AG08396 (cell line): Measurements from ENCODE around the gene RUVBL2.
"Not testable (repeated sequence)": the region's sequence is repeated elsewhere in the genome, so short reads cannot be mapped to it uniquely, and the experiment has no call there.

Experiments
- DNase-seq: peaks from one replicate; pipeline ENCODE4 v3.0.0; 2012; ENCODE audit warnings: low spot score, mixed read lengths

RUVBL2 gene

DNA sequence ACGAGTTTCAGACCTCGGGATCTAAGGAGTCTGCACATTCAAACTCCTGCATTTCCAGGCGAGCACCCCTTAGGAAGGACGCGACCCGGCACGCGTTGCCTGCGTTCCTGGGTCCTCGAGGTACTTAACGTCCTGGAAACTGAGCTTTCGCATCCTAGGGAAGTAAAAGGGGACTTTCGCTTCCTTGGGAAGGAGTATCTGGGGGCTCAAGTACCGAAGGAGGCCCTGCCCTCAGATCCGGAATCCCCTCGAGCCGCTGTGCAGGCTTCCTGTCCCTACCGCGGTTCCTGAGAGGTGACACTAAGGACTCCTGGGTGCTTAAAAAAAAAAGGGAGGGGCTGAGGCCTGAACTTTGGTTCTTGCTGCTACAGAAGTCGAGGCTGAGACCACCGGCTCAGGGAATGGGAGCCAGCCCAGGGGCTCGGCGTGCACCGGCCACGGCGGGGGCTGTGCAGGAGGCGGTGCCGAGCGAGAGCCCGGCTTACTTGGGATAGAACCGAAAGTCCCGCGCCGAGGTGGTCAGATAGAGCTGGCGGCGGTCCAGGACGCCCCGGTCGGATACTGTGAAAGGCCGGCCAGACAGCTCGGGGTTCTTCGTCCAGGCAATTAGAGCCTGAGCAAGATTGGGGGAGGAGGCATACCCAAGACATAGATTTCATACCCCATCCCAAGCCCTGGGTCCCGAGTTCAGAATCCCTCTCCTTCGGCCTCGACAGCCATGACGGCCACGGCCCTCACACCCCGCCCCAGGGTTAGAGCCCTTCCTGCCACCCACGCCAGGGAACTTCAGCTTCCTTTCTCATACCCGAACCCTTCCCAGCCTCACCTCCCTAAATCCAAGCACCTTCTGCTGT is 24.9 kb downstream of the RUVBL2 start:
- DNase-seq, result not testable (repeated sequence)

DNA sequence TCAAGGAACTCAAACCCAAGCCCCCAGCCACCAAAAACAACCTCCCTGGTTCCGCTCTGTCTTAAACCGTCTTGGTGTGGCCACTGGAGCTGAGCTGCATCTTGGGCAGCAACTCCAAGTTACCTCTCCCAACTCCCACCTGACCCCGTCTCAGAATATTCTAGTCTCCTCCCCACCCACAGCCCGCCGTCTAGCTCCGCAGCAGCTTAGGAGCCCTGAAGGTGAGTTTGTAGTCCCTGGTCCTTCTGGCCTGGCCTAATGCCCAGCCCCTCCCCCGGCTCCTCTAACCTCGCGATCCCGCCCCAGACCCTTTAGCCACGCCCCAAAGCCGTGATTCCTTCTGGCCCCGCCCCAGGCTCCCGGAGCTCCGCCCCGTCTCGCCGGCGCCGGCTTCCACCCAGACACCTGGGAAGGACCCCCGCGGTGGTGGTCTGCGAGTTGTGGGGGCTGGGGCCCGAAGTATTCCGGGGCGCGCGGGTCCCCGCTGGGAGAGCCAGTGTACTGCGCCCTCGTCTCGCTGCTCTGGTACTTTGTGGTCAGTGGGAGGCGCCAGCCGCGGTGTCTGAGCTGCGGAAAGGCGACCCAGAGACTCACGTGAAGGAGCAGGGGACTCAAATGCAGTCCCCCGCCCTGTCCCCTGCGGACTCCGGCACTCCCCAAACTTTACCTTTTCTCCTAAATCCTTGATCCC is 25.7 kb downstream of the RUVBL2 start:
- peak; percentile 61 for DNase-seq

DNA sequence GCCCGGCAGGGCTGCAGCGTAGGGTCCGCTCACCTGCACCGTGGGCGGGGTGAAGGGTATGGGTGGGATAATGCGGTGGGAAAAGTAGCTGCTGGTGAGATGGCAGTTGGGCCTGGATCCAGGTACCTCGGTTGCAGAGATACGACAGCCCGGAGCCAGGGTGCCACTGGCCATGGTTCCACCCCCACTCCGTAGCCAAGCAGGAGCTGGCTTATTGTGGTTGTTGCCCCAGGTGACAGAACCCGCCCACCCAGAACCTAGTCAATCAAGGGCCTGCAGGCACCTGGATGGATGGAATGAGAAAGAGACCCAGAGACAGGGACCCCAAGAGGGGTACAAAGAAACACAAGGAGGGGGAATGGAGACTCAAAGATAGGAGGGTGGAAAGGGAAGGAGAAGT is 26.7 kb downstream of the RUVBL2 start:
- DNase-seq, result no peak

DNA sequence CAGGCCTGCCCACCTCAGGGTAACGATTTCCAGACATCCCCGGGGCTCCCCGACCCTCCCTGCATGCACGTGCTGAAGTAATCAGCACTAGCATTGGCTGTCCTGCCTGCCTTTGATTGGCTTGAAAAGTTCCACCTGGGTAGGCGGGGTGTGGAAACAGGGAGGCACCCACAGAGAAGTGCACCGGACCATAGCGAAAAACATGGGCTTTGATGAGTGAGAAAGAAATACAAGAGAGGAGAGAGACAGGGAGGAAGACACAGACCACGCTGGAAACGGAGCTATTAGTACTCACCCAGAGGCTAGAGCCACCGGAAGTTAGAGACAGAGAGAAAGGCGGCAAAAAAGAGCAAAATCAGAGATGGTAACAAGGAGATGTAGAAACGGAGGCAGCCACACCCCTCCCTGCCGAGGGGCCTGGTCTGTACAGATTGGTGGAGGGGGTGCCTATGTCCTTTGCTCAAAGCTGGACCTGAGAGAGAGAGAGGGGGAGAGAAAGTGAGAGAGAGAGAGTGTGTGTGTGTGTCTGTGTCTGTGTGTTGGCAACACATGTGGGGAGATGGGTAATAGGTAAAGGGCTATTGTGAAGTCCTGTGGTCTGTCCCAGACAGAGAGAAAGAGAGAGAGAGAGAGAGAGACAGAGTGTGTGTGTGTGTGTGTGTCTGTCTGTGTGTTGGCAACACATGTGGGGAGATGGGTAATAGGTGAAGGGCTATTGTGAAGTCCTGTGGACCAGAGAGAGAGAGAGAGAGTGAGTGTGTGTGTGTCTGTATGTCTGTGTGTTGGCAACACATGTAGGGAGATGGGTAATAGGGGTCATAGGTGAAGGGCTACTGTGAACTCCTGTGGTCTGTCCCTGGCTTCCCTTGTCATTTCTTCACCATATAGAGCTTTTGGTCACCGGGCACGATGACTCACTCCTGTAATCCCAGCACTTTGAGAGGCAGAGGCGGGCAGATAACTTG is 27.5 kb downstream of the RUVBL2 start:
- DNase-seq, result no peak

DNA sequence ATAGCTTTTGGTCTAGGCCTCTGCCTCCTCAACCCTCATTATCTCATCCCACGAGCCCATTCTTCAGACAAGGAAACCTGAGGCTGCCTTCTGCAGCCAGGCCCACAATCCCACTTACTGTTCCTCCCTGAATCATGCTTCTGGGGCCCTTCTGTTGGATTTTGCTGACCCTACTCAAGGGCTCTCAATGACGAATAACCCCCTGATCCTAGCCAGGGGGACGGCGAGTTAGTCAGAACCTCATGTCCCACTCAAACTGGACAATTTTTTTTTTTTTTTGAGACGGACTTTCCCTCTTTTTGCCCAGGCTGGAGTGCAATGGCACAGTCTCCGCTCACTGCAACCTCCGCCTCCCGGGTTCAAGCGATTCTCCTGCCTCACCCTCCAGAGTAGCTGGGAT is 28.4 kb downstream of the RUVBL2 start:
- no peak for DNase-seq

DNA sequence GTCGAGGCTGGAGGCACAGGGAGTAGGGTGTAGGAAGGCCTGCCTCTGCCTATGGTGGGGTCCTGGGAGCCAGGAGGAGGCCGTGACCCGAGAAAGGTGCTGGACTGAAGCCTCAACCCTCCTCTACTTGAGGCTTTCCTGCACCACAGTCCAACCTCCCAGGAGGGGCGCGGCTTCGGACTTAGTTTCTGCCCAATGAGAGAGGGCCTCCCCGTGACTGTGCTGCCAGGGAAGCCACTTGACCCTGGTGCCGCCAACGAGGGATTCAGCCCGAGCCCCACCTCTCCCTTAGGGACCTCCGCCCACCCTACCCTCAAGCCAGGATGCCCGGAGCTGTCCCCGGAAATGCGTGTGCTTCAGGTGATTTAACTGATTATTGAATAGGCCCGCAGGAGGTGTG is 30.5 kb downstream of the RUVBL2 start, which contains the start of gene CGB3:
CGB3 (minus strand) TSS at position 101 of the 400 bp plus-strand sequence. CDS start 362 bp downstream, outside the sequence.
- DNase-seq, result not testable (repeated sequence)

DNA sequence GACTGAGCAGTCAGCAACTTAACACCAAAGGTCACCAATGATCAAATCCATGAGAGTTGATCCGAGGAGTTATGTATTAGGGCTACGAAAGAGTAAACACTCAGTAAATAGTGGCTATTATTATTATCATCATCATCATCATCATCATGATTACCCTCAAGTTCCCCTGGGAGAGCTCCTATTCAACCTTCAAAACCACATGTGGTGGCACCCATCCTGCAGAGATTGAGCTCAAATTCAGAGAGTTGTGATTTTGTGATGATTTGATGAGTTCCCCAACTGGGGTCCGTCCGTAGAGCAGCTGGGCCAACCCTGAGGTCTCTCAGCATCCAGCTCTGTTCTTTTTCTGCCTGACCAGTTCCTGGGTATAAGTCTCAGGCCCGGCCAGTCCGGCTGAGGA is 31.4 kb downstream of the RUVBL2 start:
- not testable (repeated sequence) for DNase-seq

DNA sequence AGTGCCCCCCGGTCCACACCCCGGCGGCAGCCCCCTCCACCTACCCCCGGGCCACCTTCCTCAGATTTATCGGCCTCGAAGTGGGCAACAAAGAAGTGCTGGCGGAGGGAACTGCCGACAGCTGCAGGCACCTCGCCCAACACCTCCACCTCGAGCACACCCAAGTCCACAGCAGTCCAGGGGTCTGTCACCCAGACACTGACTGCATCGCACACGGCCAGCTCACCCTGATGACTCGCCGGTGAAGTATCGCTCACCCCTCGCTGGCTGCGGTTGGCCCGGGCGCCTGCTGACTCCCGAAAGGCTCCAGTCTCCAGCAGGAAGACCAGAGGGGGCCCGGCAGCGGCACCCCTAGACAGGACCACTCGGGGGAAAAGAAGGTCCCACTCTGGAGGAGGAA is 31.9 kb downstream of the RUVBL2 start:
- not testable (repeated sequence) for DNase-seq

DNA sequence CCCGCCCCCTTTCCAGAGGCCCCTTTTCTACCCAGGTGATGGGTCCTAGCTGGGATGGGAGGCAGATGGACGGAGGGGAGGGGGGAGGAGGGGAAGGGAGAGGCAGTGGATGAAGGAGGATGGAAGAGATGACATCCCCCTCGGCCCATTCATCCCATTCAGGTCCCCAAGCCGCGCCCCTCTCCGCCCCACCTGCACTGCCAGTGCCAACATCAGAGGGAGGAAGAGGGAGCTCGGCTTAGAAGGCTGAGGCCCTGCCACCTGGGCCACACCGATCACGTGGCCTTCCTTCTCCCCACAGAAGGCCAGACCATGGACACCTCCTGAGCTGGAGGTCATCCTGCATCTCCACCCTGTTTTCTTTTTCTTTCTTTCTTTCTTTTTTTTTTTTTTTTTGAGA is 35.0 kb downstream of the RUVBL2 start:
- DNase-seq, result not testable (repeated sequence)

DNA sequence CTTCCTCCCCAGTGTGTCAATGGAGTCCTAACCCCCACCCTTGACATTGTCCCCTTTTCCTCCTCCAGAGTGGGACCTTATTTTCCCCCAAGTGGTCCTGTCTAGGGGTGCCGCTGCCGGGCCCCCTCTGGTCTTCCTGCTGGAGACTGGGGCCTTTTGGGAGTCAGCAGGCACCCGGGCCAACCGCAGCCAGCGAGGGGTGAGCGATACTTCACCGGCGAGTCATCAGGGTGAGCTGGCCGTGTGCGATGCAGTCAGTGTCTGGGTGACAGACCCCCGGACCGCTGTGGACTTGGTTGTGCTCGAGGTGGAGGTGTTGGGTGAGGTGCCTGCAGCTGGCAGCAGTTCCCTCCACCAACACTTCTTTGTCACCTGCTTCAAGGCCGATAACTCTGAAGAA is 36.1 kb downstream of the RUVBL2 start:
- not testable (repeated sequence) for DNase-seq

DNA sequence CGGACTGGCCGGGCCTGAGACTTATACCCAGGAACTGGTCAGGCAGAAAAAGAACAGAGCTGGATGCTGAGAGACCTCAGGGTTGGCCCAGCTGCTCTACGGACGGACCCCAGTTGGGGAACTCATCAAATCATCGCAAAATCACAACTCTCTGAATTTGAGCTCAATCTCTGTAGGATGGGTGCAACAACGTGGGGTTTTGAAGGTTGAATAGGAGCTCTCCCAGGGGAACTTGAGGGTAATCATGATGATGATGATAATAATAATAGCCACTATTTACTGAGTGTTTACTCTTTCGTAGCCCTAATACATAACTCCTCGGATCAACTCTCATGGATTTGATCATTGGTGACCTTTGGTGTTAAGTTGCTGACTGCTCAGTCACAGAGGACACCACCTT is 36.6 kb downstream of the RUVBL2 start:
- DNase-seq, result not testable (repeated sequence)

DNA sequence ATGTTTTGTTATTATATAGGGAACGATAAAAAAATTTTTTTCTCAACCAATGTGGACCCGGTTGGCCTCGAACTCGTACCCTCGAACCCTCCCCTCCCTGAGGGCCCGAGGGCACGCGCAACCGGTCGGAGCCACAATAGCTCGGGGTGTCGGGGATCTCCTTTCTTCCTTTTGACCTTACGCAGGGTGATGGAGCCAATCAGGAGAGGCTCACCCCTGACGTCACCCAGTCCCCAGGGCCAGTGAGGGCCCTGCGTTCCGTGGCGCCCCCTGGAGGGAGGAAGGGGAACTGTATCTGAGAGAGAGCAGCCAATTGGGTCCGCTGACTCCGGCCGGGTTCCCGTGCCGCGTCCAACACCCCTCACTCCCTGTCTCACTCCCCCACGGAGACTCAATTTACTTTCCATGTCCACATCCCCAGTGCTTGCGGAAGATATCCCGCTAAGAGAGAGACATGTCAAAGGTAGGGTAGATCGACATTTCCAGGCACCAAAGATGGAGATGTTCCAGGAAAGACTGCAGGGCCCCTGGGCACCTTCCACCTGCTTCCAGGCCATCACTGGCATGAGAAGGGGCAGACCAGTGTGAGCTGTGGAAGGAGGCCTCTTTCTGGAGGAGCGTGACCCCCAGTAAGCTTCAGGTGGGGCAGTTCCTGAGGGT is 38.1 kb downstream of the RUVBL2 start, which contains the start of gene CGB2:
CGB2 (plus strand) TSS at position 249 of the 660 bp plus-strand sequence; CDS start at position 455, 206 bp downstream.
- not testable (repeated sequence) for DNase-seq

DNA sequence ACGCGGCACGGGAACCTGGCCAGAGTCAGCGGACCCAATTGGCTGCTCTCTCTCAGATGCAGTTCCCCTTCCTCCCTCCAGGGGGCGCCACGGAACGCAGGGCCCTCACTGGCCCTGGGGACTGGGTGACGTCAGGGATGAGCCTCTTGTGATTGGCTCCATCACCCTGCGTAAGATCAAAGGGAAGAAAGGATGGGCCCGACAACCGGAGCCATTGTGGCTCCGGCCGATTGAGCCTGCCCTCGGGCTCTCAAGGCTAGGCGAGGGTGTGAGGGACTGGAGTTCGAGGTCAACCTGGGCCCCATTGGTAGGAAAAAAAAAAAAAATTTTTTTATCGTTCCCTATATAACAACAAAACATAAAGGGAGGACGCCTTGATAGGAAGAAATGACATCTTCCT is 43.1 kb downstream of the RUVBL2 start, which contains the start of gene CGB1:
CGB1 (minus strand) TSS at position 81 of the 400 bp plus-strand sequence. CDS start 184 bp downstream, outside the sequence.
- DNase-seq, result not testable (repeated sequence)

DNA sequence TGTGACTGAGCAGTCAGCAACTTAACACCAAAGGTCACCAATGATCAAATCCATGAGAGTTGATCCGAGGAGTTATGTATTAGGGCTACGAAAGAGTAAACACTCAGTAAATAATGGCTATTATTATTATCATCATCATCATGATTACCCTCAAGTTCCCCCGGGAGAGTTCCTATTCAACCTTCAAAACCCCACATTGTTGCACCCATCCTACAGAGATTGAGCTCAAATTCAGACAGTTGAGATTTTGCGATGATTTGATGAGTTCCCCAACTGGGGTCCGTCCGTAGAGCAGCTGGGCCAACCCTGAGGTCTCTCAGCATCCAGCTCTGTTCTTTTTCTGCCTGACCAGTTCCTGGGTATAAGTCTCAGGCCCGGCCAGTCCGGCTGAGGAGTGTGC is 44.4 kb downstream of the RUVBL2 start:
- DNase-seq, result not testable (repeated sequence)

DNA sequence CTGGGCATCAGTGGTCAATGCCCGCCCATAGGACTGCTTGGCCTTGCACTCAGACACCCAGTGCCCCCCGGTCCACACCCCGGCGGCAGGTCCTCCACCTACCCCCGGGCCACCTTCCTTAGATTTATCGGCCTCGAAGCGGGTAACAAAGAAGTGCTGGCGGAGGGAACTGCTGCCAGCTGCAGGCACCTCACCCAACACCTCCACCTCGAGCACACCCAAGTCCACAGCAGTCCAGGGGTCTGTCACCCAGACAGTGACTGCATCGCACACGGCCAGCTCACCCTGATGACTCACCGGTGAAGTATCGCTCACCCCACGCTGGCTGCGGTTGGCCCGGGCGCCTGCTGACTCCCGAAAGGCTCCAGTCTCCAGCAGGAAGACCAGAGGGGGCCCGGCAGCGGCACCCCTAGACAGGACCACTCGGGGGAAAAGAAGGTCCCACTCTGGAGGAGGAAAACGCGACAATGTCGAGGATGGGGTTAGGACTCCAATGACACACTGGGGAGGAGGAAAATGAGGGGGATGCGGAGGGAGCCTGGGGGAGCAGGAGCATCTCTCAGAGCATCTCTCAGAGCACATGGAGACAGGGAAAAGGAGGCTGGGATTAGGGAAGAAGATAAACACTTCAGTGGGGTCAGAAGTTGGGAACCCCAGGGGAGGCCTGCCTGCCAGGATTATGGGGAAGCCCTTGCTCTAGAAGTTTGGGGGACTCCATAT is 45.0 kb downstream of the RUVBL2 start:
- not testable (repeated sequence) for DNase-seq

DNA sequence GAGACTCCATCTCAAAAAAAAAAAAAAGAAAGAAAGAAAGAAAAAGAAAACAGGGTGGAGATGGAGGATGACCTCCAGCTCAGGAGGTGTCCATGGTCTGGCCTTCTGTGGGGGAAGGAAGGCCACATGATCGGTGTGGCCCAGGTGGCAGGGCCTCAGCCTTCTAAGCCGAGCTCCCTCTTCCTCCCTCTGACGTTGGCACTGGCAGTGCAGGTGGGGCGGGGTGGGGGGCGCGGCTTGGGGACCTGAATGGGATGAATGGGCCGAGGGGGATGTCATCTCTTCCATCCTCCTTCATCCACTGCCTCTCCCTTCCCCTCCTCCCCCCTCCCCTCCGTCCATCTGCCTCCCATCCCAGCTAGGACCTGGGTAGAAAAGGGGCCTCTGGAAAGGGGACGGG is 46.0 kb downstream of the RUVBL2 start:
- DNase-seq, result not testable (repeated sequence)

DNA sequence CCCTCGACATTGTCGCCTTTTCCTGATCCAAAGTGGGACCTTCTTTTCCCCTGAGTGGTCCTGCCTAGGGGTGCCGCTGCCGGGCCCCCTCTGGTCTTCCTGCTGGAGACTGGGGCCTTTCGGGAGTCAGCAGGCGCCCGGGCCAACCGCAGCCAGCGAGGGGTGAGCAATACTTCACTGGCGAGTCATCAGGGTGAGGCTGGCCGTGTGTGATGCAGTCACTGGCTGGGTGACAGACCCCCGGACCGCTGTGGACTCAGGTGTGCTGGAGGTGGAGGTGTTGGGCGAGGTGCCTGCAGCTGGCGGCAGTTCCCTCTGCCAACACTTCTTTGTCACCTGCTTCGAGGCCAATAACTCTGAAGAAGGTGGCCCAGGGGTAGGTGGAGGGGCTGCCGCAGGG is 48.5 kb downstream of the RUVBL2 start:
- no peak for DNase-seq

DNA sequence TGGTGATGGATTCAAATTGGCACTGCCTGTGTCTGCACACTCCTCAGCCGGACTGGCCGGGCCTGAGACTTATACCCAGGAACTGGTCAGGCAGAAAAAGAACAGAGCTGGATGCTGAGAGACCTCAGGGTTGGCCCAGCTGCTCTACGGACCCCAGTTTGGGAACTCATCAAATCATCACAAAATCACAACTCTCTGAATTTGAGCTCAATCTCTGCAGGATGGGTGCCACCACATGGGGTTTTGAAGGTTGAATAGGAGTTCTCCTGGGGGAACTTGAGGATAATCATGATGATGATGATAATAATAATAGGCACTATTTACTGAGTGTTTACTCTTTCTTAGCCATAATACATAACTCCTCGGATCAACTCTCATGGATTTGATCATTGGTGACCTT is 49.0 kb downstream of the RUVBL2 start:
- DNase-seq, result not testable (repeated sequence)

DNA sequence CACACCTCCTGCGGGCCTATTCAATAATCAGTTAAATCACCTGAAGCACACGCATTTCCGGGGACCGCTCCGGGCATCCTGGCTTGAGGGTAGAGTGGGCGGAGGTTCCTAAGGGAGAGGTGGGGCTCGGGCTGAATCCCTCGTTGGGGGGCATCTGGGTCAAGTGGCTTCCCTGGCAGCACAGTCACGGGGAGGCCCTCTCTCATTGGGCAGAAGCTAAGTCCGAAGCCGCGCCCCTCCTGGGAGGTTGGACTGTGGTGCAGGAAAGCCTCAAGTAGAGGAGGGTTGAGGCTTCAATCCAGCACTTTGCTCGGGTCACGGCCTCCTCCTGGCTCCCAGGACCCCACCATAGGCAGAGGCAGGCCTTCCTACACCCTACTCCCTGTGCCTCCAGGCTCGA is 49.9 kb downstream of the RUVBL2 start, which contains the start of gene CGB5:
CGB5 (plus strand) TSS at position 301 of the 400 bp plus-strand sequence. CDS start 362 bp downstream, outside the sequence.
- not testable (repeated sequence) for DNase-seq

DNA sequence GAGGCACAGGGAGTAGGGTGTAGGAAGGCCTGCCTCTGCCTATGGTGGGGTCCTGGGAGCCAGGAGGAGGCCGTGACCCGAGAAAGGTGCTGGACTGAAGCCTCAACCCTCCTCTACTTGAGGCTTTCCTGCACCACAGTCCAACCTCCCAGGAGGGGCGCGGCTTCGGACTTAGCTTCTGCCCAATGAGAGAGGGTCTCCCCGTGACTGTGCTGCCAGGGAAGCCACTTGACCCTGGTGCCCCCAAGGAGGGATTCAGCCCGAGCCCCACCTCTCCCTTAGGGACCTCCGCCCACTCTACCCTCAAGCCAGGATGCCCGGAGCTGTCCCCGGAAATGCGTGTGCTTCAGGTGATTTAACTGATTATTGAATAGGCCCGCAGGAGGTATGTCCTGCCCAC is 55.3 kb downstream of the RUVBL2 start, which contains the start of gene CGB8:
CGB8 (minus strand) TSS at position 101 of the 400 bp plus-strand sequence. CDS start 372 bp downstream, outside the sequence.
- DNase-seq, result not testable (repeated sequence)
